Neuronal stem cell (in vitro differentiated cells): ENCODE data around the gene TBRG4.

ENCODE experiments used
- DNase-seq: peaks from one replicate; pipeline ENCODE4 v3.0.0-alpha.2; 2013; ENCODE audit warnings: low spot score
- H2AFZ ChIP-seq: one replicate; pipeline ENCODE4 v1.6.1; 2013; ENCODE audit warnings: mild to moderate bottlenecking, low read length, inconsistent platforms
- H2AK5ac ChIP-seq: 2 replicates; pipeline ENCODE4 v1.6.1; 2013; ENCODE audit warnings: low read depth, mild to moderate bottlenecking, inconsistent platforms, low read length, moderate library complexity, mixed read lengths
- H2BK120ac ChIP-seq: 2 replicates; pipeline ENCODE4 v1.6.1; 2013; ENCODE audit warnings: low read depth, mild to moderate bottlenecking, inconsistent platforms, low read length, moderate library complexity, mixed read lengths
- H2BK12ac ChIP-seq: one replicate; pipeline ENCODE4 v1.6.1; 2013; ENCODE audit warnings: low read length, inconsistent platforms
- H2BK15ac ChIP-seq: 2 replicates; pipeline ENCODE4 v1.6.1; 2013; ENCODE audit warnings: mild to moderate bottlenecking, low read length, inconsistent platforms, mixed read lengths
- H2BK5ac ChIP-seq: one replicate; pipeline ENCODE4 v1.6.1; 2013; ENCODE audit warnings: inconsistent platforms, mild to moderate bottlenecking, low read length, moderate library complexity
- H3K14ac ChIP-seq: one replicate; pipeline ENCODE4 v1.6.1; 2013; ENCODE audit warnings: low read length, inconsistent platforms
- H3K18ac ChIP-seq: 2 replicates; pipeline ENCODE4 v1.6.1; 2013; ENCODE audit warnings: low read length, inconsistent platforms
- H3K23ac ChIP-seq: 2 replicates; pipeline ENCODE4 v1.6.1; 2013; ENCODE audit warnings: low read depth, mild to moderate bottlenecking, mixed read lengths, low read length, inconsistent platforms; ENCODE audit not compliant: poor library complexity
- H3K27ac ChIP-seq: replicated peaks from 3 replicates; pipeline ENCODE4 v1.5.1; 2013; ENCODE audit warnings: low read length, inconsistent platforms
- H3K27me3 ChIP-seq, 3 experiments: 2 replicates each; pipeline ENCODE4 v1.6.1; 2013; ENCODE audit warnings: low read length in 3 of 3, mild to moderate bottlenecking in 2 of 3, inconsistent platforms in 1 of 3, low read depth in 1 of 3, mixed read lengths in 1 of 3, moderate library complexity in 1 of 3; ENCODE audit not compliant: control insufficient read depth in 3 of 3, insufficient read depth in 3 of 3
- H3K36me3 ChIP-seq, 2 donors: replicated peaks in 1 of 2; 2 replicates each; pipeline ENCODE4 v1.6.1; 2013; ENCODE audit warnings: low read length in 2 of 2; ENCODE audit not compliant: control insufficient read depth in 2 of 2, insufficient read depth in 2 of 2
- H3K4ac ChIP-seq: 2 replicates; pipeline ENCODE4 v1.6.1; 2013; ENCODE audit warnings: inconsistent platforms, mild to moderate bottlenecking, low read length, moderate library complexity
- H3K4me1 ChIP-seq, 2 donors: 1 replicate in 1 of 2; 2 replicates in 1 of 2; pipeline ENCODE4 v1.6.1; 2013; ENCODE audit warnings: low read length in 2 of 2, low read depth in 1 of 2; ENCODE audit not compliant: control insufficient read depth in 2 of 2, insufficient read depth in 1 of 2
- H3K4me2 ChIP-seq: one replicate; pipeline ENCODE4 v1.6.1; 2013; ENCODE audit warnings: mild to moderate bottlenecking, low read length, inconsistent platforms; ENCODE audit not compliant: insufficient read depth, poor library complexity, severe bottlenecking
- H3K4me3 ChIP-seq, 2 donors: 2 replicates each; pipeline ENCODE4 v1.5.1; 2013; ENCODE audit warnings: low read length in 2 of 2, mild to moderate bottlenecking in 2 of 2, inconsistent platforms in 1 of 2, moderate library complexity in 1 of 2
- H3K79me1 ChIP-seq: one replicate; pipeline ENCODE4 v1.6.1; 2013; ENCODE audit warnings: low read depth, mild to moderate bottlenecking, inconsistent platforms, low read length, moderate library complexity
- H3K9ac ChIP-seq: one replicate; pipeline ENCODE4 v1.6.1; 2013; ENCODE audit warnings: mild to moderate bottlenecking, low read depth, low read length, inconsistent platforms; ENCODE audit not compliant: poor library complexity
- H3K9me3 ChIP-seq, 2 donors: replicated peaks in 1 of 2; 2 replicates each; pipeline versions ENCODE3 to v1.6.1; 2013; ENCODE audit warnings: low read length in 2 of 2, mild to moderate bottlenecking in 2 of 2, inconsistent platforms in 1 of 2, low read depth in 1 of 2, mixed read lengths in 1 of 2, moderate library complexity in 1 of 2; ENCODE audit not compliant: control insufficient read depth in 2 of 2, insufficient read depth in 1 of 2
- H4K8ac ChIP-seq: one replicate; pipeline ENCODE4 v1.6.1; 2013; ENCODE audit warnings: low read depth, mild to moderate bottlenecking, inconsistent platforms, low read length, moderate library complexity
- H4K91ac ChIP-seq: one replicate; pipeline ENCODE4 v1.6.1; 2013; ENCODE audit warnings: low read length, low read depth, mild to moderate bottlenecking, inconsistent platforms; ENCODE audit not compliant: poor library complexity
- WGBS, 2 donors: extraction: QIAGEN DNeasy Blood & Tissue Kit; methylation state at CpG; one replicate each; pipeline ENCODE4 v1.1.7; 2013; ENCODE audit warnings: missing lambda C conversion rate in 2 of 2, mixed read lengths in 1 of 2; ENCODE audit not compliant: insufficient read length in 2 of 2, insufficient replicate concordance in 1 of 2; ENCODE audit errors: extremely low coverage in 2 of 2; 5-methylcytosine and 5-hydroxymethylcytosine counted together

Gene TBRG4

DNA sequence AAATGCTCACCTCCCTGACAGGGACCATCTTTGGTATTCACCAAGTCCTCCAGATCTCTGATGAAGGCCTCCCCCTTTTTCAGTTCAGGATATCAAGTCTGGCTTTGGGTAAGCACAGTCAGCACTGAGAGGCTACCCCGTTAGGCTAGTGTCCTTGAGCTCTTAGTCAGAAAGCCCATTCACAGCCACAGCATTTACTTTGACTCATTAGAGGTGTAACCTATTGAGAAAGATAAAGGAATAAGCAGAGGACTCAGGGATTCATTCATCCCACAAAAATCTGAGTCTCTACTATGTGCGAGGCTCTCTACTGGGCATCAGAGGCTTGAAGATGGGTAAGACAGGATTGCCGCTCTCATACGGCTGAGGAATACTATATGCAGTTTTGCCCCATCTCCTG is 32.1 kb upstream of the TBRG4 start:
- H3K9me3 ChIP-seq = peaks cover 0 to 1% of the 10 kb centered on the region in 2 donors
- H4K8ac ChIP-seq = no peak overlapping the region
- no peak for DNase-seq
- no CpG with 5 or more reads among the region's 4 CpGs for WGBS, 2 donors
- no peak overlapping the region for H3K4me3 ChIP-seq
- H2BK120ac ChIP-seq = no peak overlapping the region
- peaks cover 0 to 2% of the 10 kb centered on the region in 2 donors for H3K4me1 ChIP-seq
- no peaks in the 10 kb centered on the region for H3K36me3 ChIP-seq
- no peak overlapping the region for H2BK12ac ChIP-seq
- no peak overlapping the region for H3K9ac ChIP-seq
- H3K18ac ChIP-seq = no peak overlapping the region
- no peak overlapping the region for H2BK15ac ChIP-seq
- H2BK5ac ChIP-seq = no peak overlapping the region
- no peak overlapping the region for H3K14ac ChIP-seq
- no peak overlapping the region for H4K91ac ChIP-seq
- H3K4me2 ChIP-seq = no peak overlapping the region
- no peaks in the 10 kb centered on the region for H3K79me1 ChIP-seq
- no peak overlapping the region for H3K4ac ChIP-seq
- no peak overlapping the region for H3K23ac ChIP-seq
- peaks cover 0 to 8% (median 0%) of the 10 kb centered on the region in 3 experiments for H3K27me3 ChIP-seq
- no peak overlapping the region for H2AK5ac ChIP-seq
- H2AFZ ChIP-seq = no peak overlapping the region
- H3K27ac ChIP-seq = no peak overlapping the region

DNA sequence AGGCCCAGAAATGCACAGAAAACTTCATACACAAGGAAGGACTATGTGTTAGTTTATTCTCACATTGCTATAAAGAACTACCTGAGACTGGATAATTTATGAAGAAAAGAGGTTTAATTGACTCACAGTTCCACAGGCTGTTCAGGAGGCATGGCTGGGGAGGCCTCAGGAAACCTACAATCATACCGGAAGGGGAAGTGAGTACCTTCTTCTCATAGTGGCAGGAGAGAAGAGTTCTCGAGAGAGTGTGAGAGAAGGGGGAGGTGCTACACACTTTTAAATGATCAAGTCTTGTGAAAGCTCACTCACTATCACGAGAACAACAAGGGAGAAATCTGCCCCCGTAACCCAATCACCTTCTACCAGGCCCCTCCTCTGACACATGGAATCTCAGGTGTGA is 29.3 kb upstream of the TBRG4 start:
- no peak overlapping the region for H3K4ac ChIP-seq
- no peak overlapping the region for H2AK5ac ChIP-seq
- H3K36me3 ChIP-seq = no peaks in the 10 kb centered on the region
- H2BK12ac ChIP-seq = no peak overlapping the region
- no peak overlapping the region for H3K4me2 ChIP-seq
- H4K8ac ChIP-seq = no peak overlapping the region
- H3K14ac ChIP-seq = no peak overlapping the region
- peaks cover 0 to 8% (median 0%) of the 10 kb centered on the region in 3 experiments for H3K27me3 ChIP-seq
- no peaks in the 10 kb centered on the region for H3K9me3 ChIP-seq
- H3K79me1 ChIP-seq = no peaks in the 10 kb centered on the region
- no peak overlapping the region for H2AFZ ChIP-seq
- no peak overlapping the region for H3K9ac ChIP-seq
- no peak for DNase-seq
- no peak overlapping the region for H3K23ac ChIP-seq
- whole genome bisulfite sequencing, 2 donors = no CpG with 5 or more reads among the region's 4 CpGs
- H3K4me3 ChIP-seq = no peak overlapping the region
- no peak overlapping the region for H4K91ac ChIP-seq
- no peak overlapping the region for H3K27ac ChIP-seq
- H2BK5ac ChIP-seq = no peak overlapping the region
- H3K4me1 ChIP-seq = no peaks in the 10 kb centered on the region
- no peak overlapping the region for H3K18ac ChIP-seq
- H2BK120ac ChIP-seq = no peak overlapping the region
- H2BK15ac ChIP-seq = no peak overlapping the region

GRCh38 chr7:45138433-45139267 is 27.2 kb upstream of the TBRG4 start:
- no peak for DNase-seq
- Histone ChIP-seq H3K79me1 (no peaks in the 10 kb centered on the region), H3K4me1 (no peaks in the 10 kb centered on the region), H3K36me3 (no peaks in the 10 kb centered on the region), H3K23ac (no peak overlapping the region), H2AK5ac (no peak overlapping the region), H2BK12ac (no peak overlapping the region), H3K27me3 (peaks cover 0 to 13% (median 0%) of the 10 kb centered on the region in 3 experiments), H3K14ac (no peak overlapping the region), H2AFZ (no peak overlapping the region), H3K4me3 (no peak overlapping the region), H4K8ac (no peak overlapping the region), H2BK120ac (no peak overlapping the region), H3K18ac (no peak overlapping the region), H3K27ac (no peak overlapping the region), H2BK5ac (no peak overlapping the region), H4K91ac (no peak overlapping the region), H3K4ac (no peak overlapping the region), H3K9ac (no peak overlapping the region), H2BK15ac (no peak overlapping the region), H3K9me3 (no peaks in the 10 kb centered on the region), H3K4me2 (no peak overlapping the region)
- WGBS, 2 donors = no CpG with 5 or more reads among the region's 10 CpGs

GRCh38 chr7:45136106-45137060 is 24.9 kb upstream of the TBRG4 start:
- Histone ChIP-seq H3K36me3 (no peaks in the 10 kb centered on the region), H3K79me1 (no peaks in the 10 kb centered on the region), H4K91ac (no peak overlapping the region), H3K4me1 (no peaks in the 10 kb centered on the region), H2BK15ac (no peak overlapping the region), H3K4ac (no peak overlapping the region), H4K8ac (no peak overlapping the region), H3K23ac (no peak overlapping the region), H3K27me3 (peaks cover 0 to 13% (median 0%) of the 10 kb centered on the region in 3 experiments), H3K18ac (no peak overlapping the region), H3K9ac (no peak overlapping the region), H2BK5ac (no peak overlapping the region), H3K14ac (no peak overlapping the region), H2BK12ac (no peak overlapping the region), H3K9me3 (no peaks in the 10 kb centered on the region), H2AK5ac (no peak overlapping the region), H3K4me3 (no peak overlapping the region), H2BK120ac (no peak overlapping the region), H3K27ac (no peak overlapping the region), H2AFZ (peak overlapping the region; percentile 76), H3K4me2 (no peak overlapping the region)
- DNase-seq = peak; percentile 75
- whole genome bisulfite sequencing, 2 donors = no CpG with 5 or more reads among the region's 9 CpGs
